IMR-90 (cell line): Measurements from ENCODE around the gene NMRAL1. TPM values are rescaled to one million over a fixed set of nuclear protein-coding genes. Genes with fewer than 3 reads are reported as not detected.

Source experiments
- ATAC-seq: fragments of 200-7000 bp; cut with Tn5 transposase; 2 replicates; pipeline ENCODE4 v1.9.1; 2020; ENCODE audit warnings: low read depth, mild to moderate bottlenecking, moderate library complexity
- BruUV-seq: library from RNA; stranded (reverse); fragments of 400-500 nt; replicated peaks from 2 replicates; lab custom pipeline; 2021; lab: Mats Ljungman, UMichigan
- CTCF ChIA-PET: fragments of 300-600 bp; formaldehyde crosslinking; extraction: SDS; loops from one replicate; lab custom pipeline; 2021; ENCODE audit warnings: antibody characterized with exemption; lab: Yijun Ruan, JAX
- POLR2A ChIA-PET: fragments of 300-600 bp; sonication (Branson Sonifier 250); formaldehyde crosslinking; loops from one replicate; lab custom pipeline; 2022; ENCODE audit warnings: antibody characterized with exemption; ENCODE audit not compliant: unreplicated experiment; lab: Charles Lee
- DNase-seq: peaks from one replicate; pipeline ENCODE4 v3.0.0; 2013
- H2AFZ ChIP-seq: replicated peaks from 2 replicates; pipeline ENCODE3; 2013; ENCODE audit warnings: low read length, mild to moderate bottlenecking; ENCODE audit not compliant: poor library complexity
- H2AK5ac ChIP-seq: 2 replicates; pipeline ENCODE4 v1.6.1; 2013; ENCODE audit warnings: low read depth, low read length, inconsistent platforms
- H2AK9ac ChIP-seq: replicated peaks from 2 replicates; pipeline ENCODE3; 2013; ENCODE audit warnings: mild to moderate bottlenecking, low read depth, low read length, moderate library complexity; ENCODE audit not compliant: poor library complexity
- H2BK120ac ChIP-seq: 2 replicates; pipeline ENCODE4 v1.6.1; 2013; ENCODE audit warnings: low read depth, low read length, inconsistent platforms
- H2BK15ac ChIP-seq: 3 replicates; pipeline ENCODE4 v1.6.1; 2013; ENCODE audit warnings: low read depth, low read length, inconsistent platforms
- H2BK20ac ChIP-seq: 2 replicates; pipeline ENCODE4 v1.6.1; 2013; ENCODE audit warnings: low read depth, mild to moderate bottlenecking, inconsistent platforms, low read length, moderate library complexity
- H2BK5ac ChIP-seq: 2 replicates; pipeline ENCODE4 v1.6.1; 2013; ENCODE audit warnings: mild to moderate bottlenecking, low read depth, low read length, inconsistent platforms; ENCODE audit not compliant: poor library complexity, severe bottlenecking
- H3K14ac ChIP-seq: replicated peaks from 2 replicates; pipeline ENCODE4 v1.6.1; 2013; ENCODE audit warnings: low read depth, low read length, inconsistent platforms
- H3K18ac ChIP-seq: 2 replicates; pipeline ENCODE4 v1.6.1; 2013; ENCODE audit warnings: low read depth, low read length, control low read depth
- H3K23ac ChIP-seq: 2 replicates; pipeline ENCODE4 v1.6.1; 2013; ENCODE audit warnings: low read depth, low read length, inconsistent platforms
- H3K27ac ChIP-seq: 2 replicates; pipeline ENCODE4 v1.5.1; 2013; ENCODE audit warnings: mild to moderate bottlenecking, control low read depth, low read length; ENCODE audit not compliant: insufficient read depth
- H3K27me3 ChIP-seq: 2 replicates; pipeline ENCODE4 v1.6.1; 2013; ENCODE audit warnings: low read length; ENCODE audit not compliant: control insufficient read depth, insufficient read depth
- H3K36me3 ChIP-seq: 2 replicates; pipeline ENCODE4 v1.6.1; 2013; ENCODE audit warnings: low read length, mixed read lengths; ENCODE audit not compliant: control insufficient read depth, insufficient read depth
- H3K4ac ChIP-seq: 2 replicates; pipeline ENCODE4 v1.6.1; 2013; ENCODE audit warnings: low read depth, low read length, inconsistent platforms
- H3K4me1 ChIP-seq: 2 replicates; pipeline ENCODE4 v1.6.1; 2013; ENCODE audit warnings: low read length, mixed read lengths; ENCODE audit not compliant: control insufficient read depth, insufficient read depth
- H3K4me2 ChIP-seq: 2 replicates; pipeline ENCODE4 v1.6.1; 2013; ENCODE audit warnings: low read depth, mild to moderate bottlenecking, control low read depth, low read length, moderate library complexity
- H3K4me3 ChIP-seq: 2 replicates; pipeline ENCODE4 v1.5.1; 2013; ENCODE audit warnings: low read depth, mild to moderate bottlenecking, control low read depth, low read length, moderate library complexity; ENCODE audit not compliant: insufficient read depth
- H3K56ac ChIP-seq: 2 replicates; pipeline ENCODE4 v1.6.1; 2013; ENCODE audit warnings: low read length, inconsistent platforms; ENCODE audit not compliant: insufficient read depth; ENCODE audit errors: extremely low read depth
- H3K79me1 ChIP-seq, 2 experiments: 2 replicates each; pipeline ENCODE4 v1.6.1; 2013; ENCODE audit warnings: low read length in 2 of 2, inconsistent platforms in 1 of 2, low read depth in 1 of 2
- H3K9ac ChIP-seq: 2 replicates; pipeline ENCODE4 v1.6.1; 2013; ENCODE audit warnings: low read depth, low read length, control low read depth
- H3K9me1 ChIP-seq: 2 replicates; pipeline ENCODE4 v1.6.1; 2013; ENCODE audit warnings: low read length, inconsistent platforms; ENCODE audit not compliant: insufficient read depth
- H3K9me3 ChIP-seq: 2 replicates; pipeline ENCODE4 v1.6.1; 2013; ENCODE audit warnings: low read length; ENCODE audit not compliant: control insufficient read depth, insufficient read depth
- H4K20me1 ChIP-seq: 2 replicates; pipeline ENCODE4 v1.6.1; 2013; ENCODE audit warnings: low read length, inconsistent platforms; ENCODE audit not compliant: insufficient read depth
- H4K5ac ChIP-seq: 2 replicates; pipeline ENCODE4 v1.6.1; 2013; ENCODE audit warnings: mild to moderate bottlenecking, low read depth, low read length, control low read depth
- H4K8ac ChIP-seq, 2 experiments: 2 replicates each; pipeline ENCODE4 v1.6.1; 2013; ENCODE audit warnings: low read depth in 2 of 2, low read length in 2 of 2, control low read depth in 1 of 2, inconsistent platforms in 1 of 2
- H4K91ac ChIP-seq: 2 replicates; pipeline ENCODE4 v1.6.1; 2013; ENCODE audit warnings: low read depth, low read length, inconsistent platforms; ENCODE audit not compliant: insufficient read depth
- BHLHE40 ChIP-seq: fragments of 150-350 bp; IDR thresholded peaks from 2 replicates; pipeline ENCODE4 v1.6.1; 2016; ENCODE audit warnings: mild to moderate bottlenecking, low read depth, low read length
- CEBPB ChIP-seq: IDR thresholded peaks from 2 replicates; pipeline ENCODE4 v1.6.1; 2012; ENCODE audit warnings: low read depth, low read length, improper control_type of control experiment
- CHD1 ChIP-seq: IDR thresholded peaks from 2 replicates; pipeline ENCODE4 v1.6.1; 2012; ENCODE audit warnings: low read depth, low read length, improper control_type of control experiment
- CTCF ChIP-seq: conservative IDR thresholded peaks from 2 replicates; pipeline ENCODE4 v1.5.1; 2012; ENCODE audit warnings: mild to moderate bottlenecking, low read depth, low read length, improper control_type of control experiment
- ELK1 ChIP-seq: fragments of 150-350 bp; IDR thresholded peaks from 2 replicates; pipeline ENCODE4 v1.6.1; 2016; ENCODE audit warnings: low read depth, mild to moderate bottlenecking, low read length, moderate library complexity, borderline replicate concordance
- FOS ChIP-seq: fragments of 150-350 bp; IDR thresholded peaks from 2 replicates; pipeline ENCODE4 v1.6.1; 2016; ENCODE audit warnings: low read depth, low read length
- MAFK ChIP-seq: IDR thresholded peaks from 2 replicates; pipeline ENCODE4 v1.6.1; 2012; ENCODE audit warnings: low read depth, low read length, improper control_type of control experiment
- MAZ ChIP-seq: IDR thresholded peaks from 2 replicates; pipeline ENCODE4 v1.6.1; 2012; ENCODE audit warnings: low read depth, mild to moderate bottlenecking, low read length, improper control_type of control experiment, moderate library complexity, borderline replicate concordance
- MXI1 ChIP-seq: IDR thresholded peaks from 2 replicates; pipeline ENCODE4 v1.6.1; 2012; ENCODE audit warnings: low read depth, mild to moderate bottlenecking, low read length, moderate library complexity, borderline replicate concordance
- NFE2L2 ChIP-seq: fragments of 150-350 bp; IDR thresholded peaks from 2 replicates; pipeline ENCODE4 v1.6.1; 2016; ENCODE audit warnings: low read depth, mild to moderate bottlenecking, low read length
- POLR2A ChIP-seq: IDR thresholded peaks from 2 replicates; pipeline ENCODE4 v1.6.1; 2012; ENCODE audit warnings: mild to moderate bottlenecking, low read depth, low read length
- RAD21 ChIP-seq: IDR thresholded peaks from 2 replicates; pipeline ENCODE4 v1.6.1; 2012; ENCODE audit warnings: low read length, improper control_type of control experiment
- RCOR1 ChIP-seq: IDR thresholded peaks from 2 replicates; pipeline ENCODE4 v1.6.1; 2012; ENCODE audit warnings: mild to moderate bottlenecking, low read length, improper control_type of control experiment; ENCODE audit not compliant: insufficient replicate concordance
- RFX5 ChIP-seq: IDR thresholded peaks from 2 replicates; pipeline ENCODE4 v1.8.0; 2012; ENCODE audit warnings: low read depth, mild to moderate bottlenecking, low read length, moderate library complexity
- SMC3 ChIP-seq: fragments of 150-350 bp; IDR thresholded peaks from 2 replicates; pipeline ENCODE4 v1.6.1; 2016; ENCODE audit warnings: low read depth, mild to moderate bottlenecking, antibody characterized with exemption, low read length, moderate library complexity
- USF2 ChIP-seq: fragments of 150-350 bp; IDR thresholded peaks from 2 replicates; pipeline ENCODE4 v1.6.1; 2017; ENCODE audit warnings: mild to moderate bottlenecking, antibody characterized with exemption, low read length, low read depth
- WGBS, 2 experiments: methylation state at CpG; one replicate each; pipeline versions ENCODE4 v1.1.5 to v1.1.7; 2013; ENCODE audit warnings: missing lambda C conversion rate in 2 of 2; ENCODE audit not compliant: insufficient read length in 1 of 2; ENCODE audit errors: extremely low coverage in 2 of 2; 5-methylcytosine and 5-hydroxymethylcytosine counted together
- dilution Hi-C: fragments of 300-500 bp; cut with HindIII; formaldehyde crosslinking; loops from one replicate; pipeline ENCODE4 v1.14.3; 2018; ENCODE audit warnings: low sequenced_read_pairs; ENCODE audit not compliant: unreplicated experiment
- in situ Hi-C: fragments of 300-500 bp; cut with MboI; formaldehyde crosslinking; loops from 3 replicates; pipeline ENCODE4 v1.14.3; 2019; ENCODE audit warnings: low sequenced_read_pairs, inconsistent platforms, mixed read lengths
- intact Hi-C: fragments of 100-400 bp; cut with micrococcal nuclease; formaldehyde crosslinking; loops from 2 replicates; pipeline ENCODE4 v1.10.0; 2022
- polyA plus RNA-seq, 3 experiments: library from polyadenylated mRNA; depleted of rRNA; stranded (reverse); fragments of >200 nt; gene quantifications; 2 replicates each; pipeline ENCODE4 v1.2.3, GENCODE V29; 2012; ENCODE audit warnings: low replicate concordance in 1 of 3
- total RNA-seq: library from RNA; depleted of rRNA; stranded (reverse); fragments of >200 nt; gene quantifications from 2 replicates; pipeline ENCODE4 v1.2.3, GENCODE V29; 2012

NMRAL1 gene
- total and polyA plus RNA-seq, 2 of the 4 experiments (the other 2 are of a cell fraction), result 48.6 to 67.6 TPM

- no peak overlapping the region for H3K9ac ChIP-seq
- dilution Hi-C loops, result no loop called here
- H3K27me3 ChIP-seq, result no peaks in the 10 kb centered on the region
- H2BK20ac ChIP-seq, result no peak overlapping the region
- no peaks in the 10 kb centered on the region for H3K9me3 ChIP-seq
- in situ Hi-C loops, result no loop called here
- H2AK5ac ChIP-seq, result no peak overlapping the region
- no peak overlapping the region for H2BK15ac ChIP-seq
- intact Hi-C loops, result no loop called here
- no peak overlapping the region for H3K4me2 ChIP-seq
- no peaks in the 10 kb centered on the region; the same call in 1 of the 2 replicates for H4K20me1 ChIP-seq
- CTCF ChIA-PET, result interaction anchor here (0.7 kb wide), 1 partner anchor 53 kb away, joined by 3 read pairs; no protein-coding TSS in a partner anchor
- peaks cover 31 to 34% of the 10 kb centered on the region in 2 experiments for H3K79me1 ChIP-seq
- peaks cover 5% of the 10 kb centered on the region for H3K4me1 ChIP-seq
- no peak overlapping the region for H2BK120ac ChIP-seq
- H4K91ac ChIP-seq, result no peak overlapping the region
- DNase-seq, result no peak
- POLR2A ChIA-PET, result no interaction called here
- no peak for ATAC-seq
- no peak overlapping the region for H3K18ac ChIP-seq
- no peak overlapping the region for H3K23ac ChIP-seq
- H2AK9ac ChIP-seq, result no peak overlapping the region
- H3K27ac ChIP-seq, result no peak overlapping the region
- no peak overlapping the region for H3K14ac ChIP-seq
- no peak overlapping the region for H2AFZ ChIP-seq
- H3K9me1 ChIP-seq, result no peaks in the 10 kb centered on the region
- BruUV-seq, result no TSS peak
- no peak overlapping the region for H2BK5ac ChIP-seq
- H3K36me3 ChIP-seq, result peaks cover 42% of the 10 kb centered on the region
- TF ChIP-seq CEBPB (no peak), RFX5 (no peak), MXI1 (no peak), ELK1 (no peak), MAFK (no peak), BHLHE40 (no peak), MAZ (no peak), POLR2A (no peak), USF2 (no peak), CTCF (no peak), SMC3 (no peak), FOS (no peak), RCOR1 (no peak), NFE2L2 (no peak), RAD21 (no peak), CHD1 (no peak)
- H3K4ac ChIP-seq, result no peak overlapping the region
- H3K56ac ChIP-seq, result no peak overlapping the region
- H3K4me3 ChIP-seq, result no peak overlapping the region
- no peak overlapping the region for H4K8ac ChIP-seq
- no CpG with 5 or more reads among the region's 3 CpGs for WGBS, 2 experiments
- no peak overlapping the region for H4K5ac ChIP-seq
These were observed 37.1 kb downstream of the NMRAL1 start for GRCh38 chr16:4437366-4437765.
